ENCODE results near the gene ZSWIM3. TPM values are rescaled to one million over a fixed set of nuclear protein-coding genes. Genes with fewer than 3 reads are reported as not detected.
A peak's percentile ranks its signal among the peaks of the same experiment; 100 is the strongest.

ZSWIM3 gene
- total and polyA plus RNA-seq, 2 of the 8 experiments (the other 6 are each of a cell fraction or from before 2014, with no cell fraction given) = 5.5 to 6.9 TPM

DNA sequence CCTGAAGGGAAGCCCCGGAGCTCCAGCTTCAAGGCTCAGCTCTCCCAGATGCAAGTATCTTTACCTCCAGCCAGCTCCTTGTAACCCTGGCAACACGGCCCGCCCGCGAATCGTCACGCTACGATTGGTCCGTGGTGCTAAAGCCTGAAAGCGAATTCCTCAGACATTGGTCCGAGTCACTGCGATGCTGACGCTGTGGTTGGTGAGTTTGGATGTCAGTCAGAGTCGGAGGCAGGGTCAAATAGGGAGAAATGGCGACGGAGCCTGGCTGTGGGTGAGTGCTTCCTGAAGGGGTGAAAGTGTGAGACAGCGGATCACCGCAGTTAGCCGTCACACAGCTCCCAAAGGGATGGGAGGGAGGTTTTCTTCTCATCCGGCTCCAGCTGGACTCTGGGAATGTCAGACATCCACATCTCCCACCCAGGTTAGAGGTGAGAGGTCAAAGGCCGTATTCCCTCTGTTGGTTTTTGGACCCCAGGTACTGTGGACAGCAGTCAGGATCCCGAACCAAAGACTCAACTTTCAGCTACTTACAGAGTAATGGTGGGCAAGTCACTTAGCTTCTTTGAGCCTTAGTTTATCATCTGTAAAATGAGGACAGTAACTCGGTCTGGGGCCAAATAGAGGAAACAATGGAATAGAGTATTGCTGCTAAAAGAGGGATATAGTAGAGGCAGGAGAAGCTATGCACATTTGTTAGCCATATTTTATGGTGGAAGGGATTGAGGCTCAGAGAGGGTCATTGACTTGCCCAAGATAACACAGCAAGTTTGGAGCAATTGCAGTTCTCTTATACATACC lies 23.8 kb downstream of the ZSWIM3 start, which contains the start of gene ZSWIM1 (continued):
- TF ChIP-seq GABPA (IDR thresholded peaks at IDR 0.05; ENCODE audit: borderline replicate concordance, insufficient read depth, low read length) = no peak
- no peak for TF ChIP-seq CHD1 (IDR thresholded peaks at IDR 0.05; ENCODE audit: low read depth, low read length)
- no peak for TF ChIP-seq RBBP5 (IDR thresholded peaks at IDR 0.05; ENCODE audit: borderline replicate concordance, low read depth, low read length)
- TF ChIP-seq TCF12 (IDR thresholded peaks at IDR 0.05; ENCODE audit: low read depth, low read length) = no peak
- TF ChIP-seq, protein P1, sequence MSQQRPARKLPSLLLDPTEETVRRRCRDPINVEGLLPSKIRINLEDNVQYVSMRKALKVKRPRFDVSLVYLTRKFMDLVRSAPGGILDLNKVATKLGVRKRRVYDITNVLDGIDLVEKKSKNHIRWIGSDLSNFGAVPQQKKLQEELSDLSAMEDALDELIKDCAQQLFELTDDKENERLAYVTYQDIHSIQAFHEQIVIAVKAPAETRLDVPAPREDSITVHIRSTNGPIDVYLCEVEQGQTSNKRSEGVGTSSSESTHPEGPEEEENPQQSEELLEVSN (IDR thresholded peaks at IDR 0.05) = no peak
- no peak for TF ChIP-seq RNF2 (IDR thresholded peaks at IDR 0.05; ENCODE audit: borderline replicate concordance, low read depth, low read length, missing control alignments, poor library complexity, severe bottlenecking)
- TF ChIP-seq JUN (IDR thresholded peaks at IDR 0.05; ENCODE audit: low read depth, low read length) = no peak
- TF ChIP-seq TAF7 (optimal IDR thresholded peaks at IDR 0.05; ENCODE audit: borderline replicate concordance, low read depth, low read length) = no peak
- TF ChIP-seq SRF (IDR thresholded peaks at IDR 0.05; ENCODE audit: low read depth, low read length) = no peak
- no peak for TF ChIP-seq GTF2F1 (IDR thresholded peaks at IDR 0.05; ENCODE audit: borderline replicate concordance, low read depth, low read length)
- no peak for TF ChIP-seq RXRA (IDR thresholded peaks at IDR 0.05; ENCODE audit: insufficient read depth, low read depth, low read length)
- no peak for TF ChIP-seq CBX5 (IDR thresholded peaks at IDR 0.05; ENCODE audit: low read depth, low read length)
- no peak for TF ChIP-seq ASH2L (IDR thresholded peaks at IDR 0.05; ENCODE audit: low read length)
- TF ChIP-seq CTBP2 (IDR thresholded peaks at IDR 0.05; ENCODE audit: borderline replicate concordance, insufficient read depth, insufficient read length, low read length) = no peak
- TF ChIP-seq KDM1A (IDR thresholded peaks at IDR 0.05; ENCODE audit: borderline replicate concordance, low read length) = 0 out of 2 replicates have a peak, but pooled peaks have one; percentile 15
- no peak for TF ChIP-seq EGR1 (IDR thresholded peaks at IDR 0.05; ENCODE audit: borderline replicate concordance, low read depth, low read length)
- TF ChIP-seq NRF1 (IDR thresholded peaks at IDR 0.05; ENCODE audit: low read depth, low read length) = no peak
- TF ChIP-seq, protein P2, sequence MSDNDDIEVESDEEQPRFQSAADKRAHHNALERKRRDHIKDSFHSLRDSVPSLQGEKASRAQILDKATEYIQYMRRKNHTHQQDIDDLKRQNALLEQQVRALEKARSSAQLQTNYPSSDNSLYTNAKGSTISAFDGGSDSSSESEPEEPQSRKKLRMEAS (IDR thresholded peaks at IDR 0.05) = no peak
- peak; percentile 99 for TF ChIP-seq SP1 (IDR thresholded peaks at IDR 0.05; ENCODE audit: low read depth, low read length)
- peak; percentile 83 for TF ChIP-seq CREB1 (IDR thresholded peaks at IDR 0.05)
